ENCODE measurements around the gene TRAF1. TPM values are rescaled to one million over a fixed set of nuclear protein-coding genes. Genes with fewer than 3 reads are reported as not detected.

TRAF1 gene
- total RNA-seq, 4 donors from 2014 or later: 2.2 to 7.2 (median 4.3) TPM

DNA sequence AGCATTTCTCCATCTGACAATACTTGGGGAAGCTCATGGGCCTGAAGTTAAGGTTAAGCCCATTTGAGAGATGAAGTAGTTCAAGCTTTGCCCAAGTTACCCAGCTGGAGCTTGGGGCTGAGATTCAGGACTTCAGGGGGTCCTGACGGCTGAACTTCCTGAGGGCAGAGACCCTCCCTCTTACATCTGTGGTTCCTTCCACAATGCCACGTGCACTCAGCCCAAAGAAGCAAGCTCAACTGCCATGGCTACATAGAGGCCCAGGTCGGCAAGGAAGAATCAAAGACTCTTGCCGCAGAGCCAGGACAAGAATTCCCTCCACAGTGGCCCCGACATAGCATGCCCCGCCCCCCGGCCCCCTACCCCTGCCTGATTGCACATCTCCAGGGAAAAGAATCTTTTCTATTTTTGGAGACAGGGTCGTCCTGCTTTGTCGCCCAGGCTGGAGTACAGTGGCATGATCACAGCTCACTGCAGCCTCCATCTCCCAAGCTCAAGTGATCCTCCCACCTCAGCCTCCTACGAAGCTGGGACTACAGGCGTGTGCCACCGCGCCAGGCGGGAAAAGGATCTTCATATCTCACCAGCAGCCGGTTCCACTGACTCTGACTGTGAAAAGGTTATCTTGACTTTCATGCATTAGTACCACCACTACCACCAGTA, 58.8 kb downstream of the TRAF1 start:
- Histone ChIP-seq H3K4me1 (peaks cover 5 to 15% (median 13%) of the 10 kb centered on the region in 4 donors), H3K9me3 (no peaks in the 10 kb centered on the region), H3K4me3 (peak overlapping the region in 2 of 4 donors; percentile 58 to 63), H3K27ac (peak overlapping the region; percentile 87 to 93 (median 92)), H3K36me3 (no peaks in the 10 kb centered on the region), H3K27me3 (no peaks in the 10 kb centered on the region)
- in situ Hi-C loops (cut with MboI; ENCODE audit: low pct_ligation_motif_present in 1 of 4, low pct_unique_long_range_greater_than_20kb in 1 of 4, low sequenced_read_pairs in 3 of 4) (no loop called here), intact Hi-C loops (cut with DNase I; ENCODE audit: low total_unique reads) (no loop called here)
- TF ChIP-seq CTCF (IDR thresholded peaks at IDR 0.05): no peak
- TF ChIP-seq EP300 (IDR thresholded peaks at IDR 0.05; ENCODE audit: low read depth): no peak
- TF ChIP-seq POLR2A (IDR thresholded peaks at IDR 0.05): no peak
- TF ChIP-seq POLR2AphosphoS5 (IDR thresholded peaks at IDR 0.05): no peak
- WGBS, 2 donors (ENCODE audit: low coverage in 1 of 2): 90% methylated on average over 15 of the region's 15 CpGs; no CpG with 5 or more reads in 1 of the 2 donors
- DNase-seq: no peak

GRCh38 chr9:120866651-120867050, 59.9 kb downstream of the TRAF1 start:
- in situ Hi-C loops (cut with MboI; ENCODE audit: low pct_ligation_motif_present in 1 of 4, low pct_unique_long_range_greater_than_20kb in 1 of 4, low sequenced_read_pairs in 3 of 4): no loop called here
- no peak for DNase-seq
- no peaks in the 10 kb centered on the region for H3K9me3 ChIP-seq
- no peaks in the 10 kb centered on the region for H3K36me3 ChIP-seq
- H3K4me3 ChIP-seq: no peak overlapping the region
- 98% methylated on average over 6 of the region's 6 CpGs; no CpG with 5 or more reads in 1 of the 2 donors for WGBS, 2 donors (ENCODE audit: low coverage in 1 of 2)
- no peak for TF ChIP-seq POLR2AphosphoS5 (IDR thresholded peaks at IDR 0.05)
- TF ChIP-seq EP300 (IDR thresholded peaks at IDR 0.05; ENCODE audit: low read depth): no peak
- TF ChIP-seq CTCF (IDR thresholded peaks at IDR 0.05): no peak
- TF ChIP-seq POLR2A (IDR thresholded peaks at IDR 0.05): no peak
- no peak overlapping the region for H3K27ac ChIP-seq
- no peaks in the 10 kb centered on the region for H3K27me3 ChIP-seq
- intact Hi-C loops (cut with DNase I; ENCODE audit: low total_unique reads): no loop called here
- H3K4me1 ChIP-seq: peaks cover 5 to 15% (median 13%) of the 10 kb centered on the region in 4 donors

- Histone ChIP-seq H3K27ac (no peak overlapping the region), H3K27me3 (no peaks in the 10 kb centered on the region), H3K4me1 (peaks cover 5 to 15% (median 13%) of the 10 kb centered on the region in 4 donors), H3K4me3 (no peak overlapping the region), H3K9me3 (no peaks in the 10 kb centered on the region), H3K36me3 (no peaks in the 10 kb centered on the region)
- in situ Hi-C loops (cut with MboI; ENCODE audit: low pct_ligation_motif_present in 1 of 4, low pct_unique_long_range_greater_than_20kb in 1 of 4, low sequenced_read_pairs in 3 of 4) (no loop called here), intact Hi-C loops (cut with DNase I; ENCODE audit: low total_unique reads) (no loop called here)
- 60% methylated on average over 5 of the region's 5 CpGs; no CpG with 5 or more reads in 1 of the 2 donors for WGBS, 2 donors (ENCODE audit: low coverage in 1 of 2)
- DNase-seq: no peak
- TF ChIP-seq POLR2AphosphoS5 (IDR thresholded peaks at IDR 0.05): no peak
- TF ChIP-seq EP300 (IDR thresholded peaks at IDR 0.05; ENCODE audit: low read depth): no peak
- no peak for TF ChIP-seq POLR2A (IDR thresholded peaks at IDR 0.05)
- TF ChIP-seq CTCF (IDR thresholded peaks at IDR 0.05): no peak
These were observed 60.8 kb downstream of the TRAF1 start for GRCh38 chr9:120865809-120866208.

DNA sequence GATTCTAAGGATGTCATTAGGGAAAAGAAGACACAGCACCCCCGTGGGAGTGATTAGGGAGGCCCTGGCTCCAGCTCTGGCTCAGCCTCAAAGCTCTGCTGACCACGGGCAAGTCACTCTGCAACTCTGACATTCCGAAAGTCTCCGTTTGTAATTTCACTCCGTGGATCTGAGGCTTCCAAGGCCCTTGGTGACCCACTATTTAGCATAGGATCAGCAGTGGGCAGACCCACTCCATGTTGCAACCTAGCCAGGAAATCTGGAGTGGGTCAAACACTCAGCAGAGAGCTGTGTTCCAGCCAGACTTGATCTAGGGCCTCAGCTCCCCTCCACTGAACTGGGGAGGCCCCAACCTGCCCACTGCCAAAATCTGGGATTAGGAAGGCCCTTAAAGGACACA, 61.4 kb downstream of the TRAF1 start:
- in situ Hi-C loops (cut with MboI; ENCODE audit: low pct_ligation_motif_present in 1 of 4, low pct_unique_long_range_greater_than_20kb in 1 of 4, low sequenced_read_pairs in 3 of 4) (no loop called here), intact Hi-C loops (cut with DNase I; ENCODE audit: low total_unique reads) (no loop called here)
- no peaks in the 10 kb centered on the region for H3K27me3 ChIP-seq
- H3K27ac ChIP-seq: no peak overlapping the region
- H3K9me3 ChIP-seq: no peaks in the 10 kb centered on the region
- no peak overlapping the region for H3K4me3 ChIP-seq
- peaks cover 5 to 15% (median 13%) of the 10 kb centered on the region in 4 donors for H3K4me1 ChIP-seq
- WGBS, 2 donors (ENCODE audit: low coverage in 1 of 2): 70% methylated on average over 5 of the region's 5 CpGs; no CpG with 5 or more reads in 1 of the 2 donors
- peaks cover 0 to under 1% (median 0%) of the 10 kb centered on the region in 4 donors for H3K36me3 ChIP-seq
- TF ChIP-seq POLR2AphosphoS5 (IDR thresholded peaks at IDR 0.05) (no peak), CTCF (IDR thresholded peaks at IDR 0.05) (no peak), EP300 (IDR thresholded peaks at IDR 0.05; ENCODE audit: low read depth) (no peak), POLR2A (IDR thresholded peaks at IDR 0.05) (no peak)
- DNase-seq: no peak
